Endothelial cell of umbilical vein (primary cell): ENCODE results near the gene WDR82. TPM values are rescaled to one million over a fixed set of nuclear protein-coding genes. Genes with fewer than 3 reads are reported as not detected.

ENCODE experiments used
- BruUV-seq: library from RNA; stranded (reverse); fragments of 400-500 nt; replicated peaks from 2 replicates; lab custom pipeline; 2021; lab: Mats Ljungman, UMichigan
- CTCF ChIA-PET: fragments of 300-600, 350-600 bp; sonication (Branson Sonifier 250); formaldehyde crosslinking; loops from one replicate; lab custom pipeline; 2021; ENCODE audit warnings: antibody characterized with exemption, inconsistent platforms; lab: Charles Lee
- POLR2A ChIA-PET: fragments of 300-600, 350-600 bp; sonication (Branson Sonifier 250); formaldehyde crosslinking; loops from one replicate; lab custom pipeline; 2021; ENCODE audit warnings: antibody characterized with exemption, inconsistent platforms; lab: Charles Lee
- DNase-seq: peaks from one replicate; pipeline ENCODE4 v3.0.0-alpha.2; 2011; ENCODE audit warnings: low read depth, low spot score
- FAIRE-seq: peaks from 2 replicates; lab custom pipeline; 2011; peaks lifted over from hg19 to GRCh38; lab: Jason Lieb, UNC
- H2AFZ ChIP-seq: 2 replicates; pipeline ENCODE4 v1.6.0; 2012; ENCODE audit warnings: low read depth, low read length, control low read depth, inconsistent platforms
- H3K27ac ChIP-seq: 2 replicates; pipeline ENCODE4 v1.5.1; 2011; ENCODE audit warnings: low read depth, mild to moderate bottlenecking, control low read depth, low read length, moderate library complexity; ENCODE audit not compliant: insufficient read depth
- H3K27me3 ChIP-seq, 2 experiments: 2 replicates each; pipeline versions ENCODE4 v1.6.0 to v1.6.1; 2011; ENCODE audit warnings: low read length in 2 of 2, mixed read lengths in 1 of 2; ENCODE audit not compliant: control insufficient read depth in 2 of 2, insufficient read depth in 2 of 2
- H3K36me3 ChIP-seq, 2 experiments: 2 replicates in 1 of 2; 3 replicates in 1 of 2; pipeline ENCODE4 v1.5.1; 2011; ENCODE audit warnings: low read length in 2 of 2, mild to moderate bottlenecking in 1 of 2, moderate library complexity in 1 of 2; ENCODE audit not compliant: control insufficient read depth in 2 of 2, insufficient read depth in 2 of 2; ENCODE audit errors: extremely low read depth in 1 of 2
- H3K4me1 ChIP-seq: 3 replicates; pipeline ENCODE4 v1.5.1; 2011; ENCODE audit warnings: mild to moderate bottlenecking, low read length; ENCODE audit not compliant: control insufficient read depth, insufficient read depth; ENCODE audit errors: extremely low read depth
- H3K4me2 ChIP-seq: 2 replicates; pipeline ENCODE4 v1.6.1; 2011; ENCODE audit warnings: low read length, control low read depth, mixed read lengths; ENCODE audit not compliant: insufficient read depth
- H3K4me3 ChIP-seq, 3 experiments: fragments of 200-600 bp in 1 of 3; sonication (generic), shearing (Covaris generic) in 1 of 3; replicated peaks in 1 of 3; 2 replicates each; pipeline ENCODE4 v1.5.1; 2011 to 2016; ENCODE audit warnings: control low read depth in 3 of 3, low read length in 3 of 3, mild to moderate bottlenecking in 2 of 3, inconsistent platforms in 1 of 3, low read depth in 1 of 3, moderate library complexity in 1 of 3; ENCODE audit not compliant: insufficient read depth in 1 of 3
- H3K79me2 ChIP-seq: 2 replicates; pipeline ENCODE4 v1.6.0; 2012; ENCODE audit warnings: low read length, inconsistent platforms; ENCODE audit not compliant: control insufficient read depth, insufficient read depth
- H3K9ac ChIP-seq: replicated peaks from 2 replicates; pipeline ENCODE3; 2011; ENCODE audit warnings: low read length, control low read depth; ENCODE audit not compliant: insufficient read depth; ENCODE audit errors: extremely low read depth
- H3K9me1 ChIP-seq: replicated peaks from 3 replicates; pipeline ENCODE4 v1.6.0; 2011; ENCODE audit warnings: mild to moderate bottlenecking, low read length; ENCODE audit not compliant: control insufficient read depth, insufficient read depth; ENCODE audit errors: extremely low read depth
- H3K9me3 ChIP-seq: replicated peaks from 2 replicates; pipeline ENCODE4 v1.5.1; 2012; ENCODE audit warnings: low read length, inconsistent platforms; ENCODE audit not compliant: control insufficient read depth, insufficient read depth
- H4K20me1 ChIP-seq: replicated peaks from 2 replicates; pipeline ENCODE3; 2011; ENCODE audit warnings: mild to moderate bottlenecking, low read length; ENCODE audit not compliant: control insufficient read depth, insufficient read depth; ENCODE audit errors: extremely low read depth
- CTCF ChIP-seq, 2 donors: IDR thresholded peaks; 1 replicate in 1 of 2; 2 replicates in 1 of 2; pipeline ENCODE4 v1.5.1; 2011; ENCODE audit warnings: low read length in 2 of 2, mild to moderate bottlenecking in 2 of 2, moderate library complexity in 2 of 2, control low read depth in 1 of 2, inconsistent platforms in 1 of 2, low read depth in 1 of 2; ENCODE audit not compliant: insufficient read depth in 1 of 2; ENCODE audit errors: extremely low read depth in 1 of 2
- EZH2 ChIP-seq: IDR thresholded peaks from 2 replicates; pipeline ENCODE4 v1.6.1; 2012; ENCODE audit warnings: borderline replicate concordance, low read depth, mild to moderate bottlenecking, moderate library complexity, low read length, inconsistent platforms; ENCODE audit not compliant: severe bottlenecking
- FOS ChIP-seq: IDR thresholded peaks from 2 replicates; pipeline ENCODE4 v1.6.1; 2011; ENCODE audit warnings: mild to moderate bottlenecking, low read length, moderate library complexity, borderline replicate concordance; ENCODE audit not compliant: insufficient read depth
- GATA2 ChIP-seq: IDR thresholded peaks from 2 replicates; pipeline ENCODE4 v1.7.0; 2011; ENCODE audit warnings: low read depth, mild to moderate bottlenecking, moderate library complexity, mixed read lengths, low read length; ENCODE audit not compliant: insufficient read length, insufficient read depth
- JUN ChIP-seq: IDR thresholded peaks from 2 replicates; pipeline ENCODE4 v1.6.1; 2011; ENCODE audit warnings: borderline replicate concordance, low read depth; ENCODE audit not compliant: insufficient read length, insufficient read depth
- MAX ChIP-seq: IDR thresholded peaks from 2 replicates; pipeline ENCODE4 v1.6.1; 2011; ENCODE audit not compliant: insufficient read depth, insufficient read length
- MYC ChIP-seq: IDR thresholded peaks from one replicate; pipeline ENCODE4 v1.6.1; 2011; ENCODE audit warnings: mild to moderate bottlenecking, low read depth, low read length
- POLR2A ChIP-seq: IDR thresholded peaks from 2 replicates; pipeline ENCODE4 v1.6.1; 2012; ENCODE audit warnings: low read depth, mild to moderate bottlenecking, control low read depth, low read length
- POLR2AphosphoS5 ChIP-seq: IDR thresholded peaks from 2 replicates; pipeline ENCODE4 v1.6.1; 2012; ENCODE audit warnings: low read depth, mild to moderate bottlenecking, control low read depth, low read length, moderate library complexity; ENCODE audit not compliant: insufficient read depth
- dilution Hi-C: fragments of 300-500 bp; cut with MboI; formaldehyde crosslinking; loops from one replicate; pipeline ENCODE4 v1.15.0; 2019; ENCODE audit warnings: low sequenced_read_pairs; ENCODE audit not compliant: extremely low pct_ligation_motif_present
- intact Hi-C: fragments of 100-400 bp; cut with micrococcal nuclease; formaldehyde crosslinking; loops from one replicate; pipeline ENCODE4 v1.10.0; 2022
- polyA plus RNA-seq, 4 experiments: library from polyadenylated mRNA; depleted of rRNA in 3 of 4; stranded (reverse) in 3 of 4; unstranded in 1 of 4; fragments of >200 nt; gene quantifications; 2 replicates each; pipeline versions ENCODE4 v1.2.1 to v1.2.3, GENCODE V29; 2011 to 2012; ENCODE audit warnings: missing spikeins in 1 of 4
- total RNA-seq: library from RNA; stranded (reverse); gene quantifications from 2 replicates; pipeline ENCODE4 v1.2.3, GENCODE V29; 2021

The WDR82 gene
- total and polyA plus RNA-seq, 2 donors (not counting 3 experiments of a cell fraction or from before 2014, with no cell fraction given), result 39.9 to 71.3 TPM

GRCh38 chr3:52325686-52326085 lies 47.2 kb upstream of the WDR82 start:
- CTCF ChIA-PET, result no interaction called here
- dilution Hi-C loops, result no loop called here
- no TSS peak for BruUV-seq

More at GRCh38 chr3:52325686-52326085, 47.2 kb upstream of the WDR82 start:
- POLR2A ChIA-PET, result no interaction called here
- Histone ChIP-seq H3K4me3 (no peak overlapping the region), H3K27ac (no peak overlapping the region), H2AFZ (no peak overlapping the region), H3K27me3 (no peaks in the 10 kb centered on the region), H3K4me1 (no peaks in the 10 kb centered on the region), H4K20me1 (no peaks in the 10 kb centered on the region), H3K9me1 (no peaks in the 10 kb centered on the region), H3K9ac (no peak overlapping the region), H3K4me2 (no peak overlapping the region), H3K9me3 (no peaks in the 10 kb centered on the region), H3K36me3 (no peaks in the 10 kb centered on the region), H3K79me2 (no peaks in the 10 kb centered on the region)
- TF ChIP-seq MYC, result no peak
- TF ChIP-seq FOS, result no peak
- TF ChIP-seq POLR2AphosphoS5, result no peak
- no peak for TF ChIP-seq GATA2
- no peak for TF ChIP-seq CTCF (IDR thresholded peaks at IDR 0.05; ENCODE audit: extremely low read depth in 1 of 2, insufficient read depth in 1 of 2, low read depth in 1 of 2, low read length in 2 of 2)
- TF ChIP-seq MAX, result no peak
- no peak for TF ChIP-seq JUN
- TF ChIP-seq EZH2, result no peak
- TF ChIP-seq POLR2A, result no peak
- FAIRE-seq (no peak), DNase-seq (no peak)
- intact Hi-C loops, result no loop called here
